GM18909 (cell line): ENCODE measurements around the gene DNPEP.
"Not testable (repeated sequence)": the region's sequence is repeated elsewhere in the genome, so short reads cannot be mapped to it uniquely, and the experiment has no call there.

ENCODE experiments used
- ATAC-seq: cut with Tn5 transposase; IDR thresholded peaks from one replicate; pipeline ENCODE4 v1.9.1; 2021; ENCODE audit warnings: mild to moderate bottlenecking; ENCODE audit not compliant: unreplicated experiment, poor library complexity

DNPEP gene

DNA sequence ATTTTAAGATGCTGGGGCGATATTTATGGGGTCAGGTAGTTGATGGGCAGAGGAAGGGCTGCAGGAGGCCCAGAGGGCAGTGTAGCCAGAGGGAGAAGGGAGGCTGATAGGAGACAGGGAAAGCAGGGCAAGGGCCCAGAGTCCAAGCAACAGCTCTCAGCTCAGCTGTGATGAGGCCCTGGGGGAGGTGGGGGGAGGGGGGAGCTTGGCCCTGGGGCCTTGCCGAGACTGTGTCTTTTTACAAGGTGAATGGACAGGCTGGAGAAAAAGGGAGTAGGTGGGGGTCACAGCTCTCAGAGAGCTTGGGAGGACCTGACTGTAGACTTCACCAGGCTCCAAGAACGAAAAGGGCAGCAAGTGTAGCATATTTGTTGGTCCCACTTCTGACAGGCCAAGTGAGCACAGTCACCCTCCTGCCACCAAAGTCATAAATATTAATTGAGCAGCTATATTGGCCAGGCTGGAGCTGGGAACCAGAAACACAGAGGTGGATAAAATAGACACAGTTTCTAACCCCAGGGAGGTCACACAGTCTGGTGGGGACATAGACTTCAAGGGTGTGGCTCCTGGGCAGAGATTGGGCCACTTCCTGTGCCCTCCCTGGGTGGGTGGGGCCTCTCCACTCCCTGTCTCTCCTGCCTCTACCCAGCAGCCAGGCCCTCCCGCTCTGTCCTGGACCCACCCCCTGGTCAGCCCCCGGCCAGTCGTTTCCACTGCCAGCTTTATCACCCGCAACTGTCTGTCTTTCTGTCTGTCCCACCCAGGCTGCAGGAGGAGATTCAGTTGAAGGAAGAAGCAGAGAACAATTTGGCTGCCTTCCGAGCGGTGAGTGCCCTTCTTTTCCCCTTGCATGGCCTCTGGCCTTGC is 31.9 kb upstream of the DNPEP start:
- no peak for ATAC-seq

DNA sequence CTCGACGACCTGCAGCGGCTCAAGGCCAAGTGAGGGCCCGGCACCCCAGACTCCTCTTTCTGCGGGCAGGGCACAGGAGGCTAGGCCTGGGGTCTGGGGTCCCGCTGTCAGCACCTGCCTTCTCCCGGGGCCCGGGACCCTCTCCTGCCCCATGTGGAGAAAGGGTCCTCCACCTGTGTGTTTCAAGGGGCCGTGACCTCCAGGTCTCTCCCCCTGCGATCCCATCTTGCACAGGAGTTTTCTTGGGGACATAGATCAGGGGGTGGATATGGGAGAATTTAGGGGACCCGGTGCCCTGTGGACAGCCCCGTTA is 31.3 kb upstream of the DNPEP start:
- ATAC-seq, result no peak

DNA sequence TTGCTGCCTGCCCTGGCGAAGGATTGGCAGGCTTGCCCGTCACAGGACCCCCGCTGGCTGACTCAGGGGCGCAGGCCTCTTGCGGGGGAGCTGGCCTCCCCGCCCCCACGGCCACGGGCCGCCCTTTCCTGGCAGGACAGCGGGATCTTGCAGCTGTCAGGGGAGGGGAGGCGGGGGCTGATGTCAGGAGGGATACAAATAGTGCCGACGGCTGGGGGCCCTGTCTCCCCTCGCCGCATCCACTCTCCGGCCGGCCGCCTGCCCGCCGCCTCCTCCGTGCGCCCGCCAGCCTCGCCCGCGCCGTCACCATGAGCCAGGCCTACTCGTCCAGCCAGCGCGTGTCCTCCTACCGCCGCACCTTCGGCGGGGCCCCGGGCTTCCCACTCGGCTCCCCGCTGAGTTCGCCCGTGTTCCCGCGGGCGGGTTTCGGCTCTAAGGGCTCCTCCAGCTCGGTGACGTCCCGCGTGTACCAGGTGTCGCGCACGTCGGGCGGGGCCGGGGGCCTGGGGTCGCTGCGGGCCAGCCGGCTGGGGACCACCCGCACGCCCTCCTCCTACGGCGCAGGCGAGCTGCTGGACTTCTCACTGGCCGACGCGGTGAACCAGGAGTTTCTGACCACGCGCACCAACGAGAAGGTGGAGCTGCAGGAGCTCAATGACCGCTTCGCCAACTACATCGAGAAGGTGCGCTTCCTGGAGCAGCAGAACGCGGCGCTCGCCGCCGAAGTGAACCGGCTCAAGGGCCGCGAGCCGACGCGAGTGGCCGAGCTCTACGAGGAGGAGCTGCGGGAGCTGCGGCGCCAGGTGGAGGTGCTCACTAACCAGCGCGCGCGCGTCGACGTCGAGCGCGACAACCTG is 30.7 kb upstream of the DNPEP start, which contains the start of gene DES:
DES (plus strand) TSS at position 223 of the 857 bp plus-strand sequence; CDS start at position 309, 86 bp downstream.
- no peak for ATAC-seq

DNA sequence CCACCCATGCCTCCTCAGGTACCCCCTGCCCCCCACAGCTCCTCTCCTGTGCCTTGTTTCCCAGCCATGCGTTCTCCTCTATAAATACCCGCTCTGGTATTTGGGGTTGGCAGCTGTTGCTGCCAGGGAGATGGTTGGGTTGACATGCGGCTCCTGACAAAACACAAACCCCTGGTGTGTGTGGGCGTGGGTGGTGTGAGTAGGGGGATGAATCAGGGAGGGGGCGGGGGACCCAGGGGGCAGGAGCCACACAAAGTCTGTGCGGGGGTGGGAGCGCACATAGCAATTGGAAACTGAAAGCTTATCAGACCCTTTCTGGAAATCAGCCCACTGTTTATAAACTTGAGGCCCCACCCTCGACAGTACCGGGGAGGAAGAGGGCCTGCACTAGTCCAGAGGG is 29.7 kb upstream of the DNPEP start:
- no peak for ATAC-seq

DNA sequence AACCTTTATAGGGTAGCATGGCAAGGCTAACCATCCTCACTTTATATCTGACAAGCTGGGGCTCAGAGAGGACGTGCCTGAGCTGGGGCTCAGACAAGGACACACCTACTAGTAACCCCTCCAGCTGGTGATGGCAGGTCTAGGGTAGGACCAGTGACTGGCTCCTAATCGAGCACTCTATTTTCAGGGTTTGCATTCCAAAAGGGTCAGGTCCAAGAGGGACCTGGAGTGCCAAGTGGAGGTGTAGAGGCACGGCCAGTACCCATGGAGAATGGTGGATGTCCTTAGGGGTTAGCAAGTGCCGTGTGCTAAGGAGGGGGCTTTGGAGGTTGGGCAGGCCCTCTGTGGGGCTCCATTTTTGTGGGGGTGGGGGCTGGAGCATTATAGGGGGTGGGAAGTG is 29.2 kb upstream of the DNPEP start:
- ATAC-seq, result no peak

DNA sequence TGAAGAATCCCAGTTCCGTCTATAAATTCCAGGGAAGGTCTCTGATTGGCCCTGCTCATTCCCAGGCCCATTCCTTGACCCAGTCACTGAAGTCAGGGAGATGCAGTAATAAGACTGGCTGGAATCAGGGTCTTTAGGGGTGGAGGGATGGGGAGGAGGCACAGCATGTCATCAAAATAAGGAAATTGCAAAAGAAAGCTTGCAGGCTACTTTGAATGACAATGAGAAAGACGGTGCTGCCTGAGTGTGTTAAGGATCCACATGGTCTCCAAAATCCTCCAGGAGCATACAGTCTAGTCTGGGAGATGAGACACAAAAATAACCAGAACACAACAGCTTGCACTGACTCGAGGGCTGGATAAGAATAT is 28.5 kb upstream of the DNPEP start:
- no peak for ATAC-seq

DNA sequence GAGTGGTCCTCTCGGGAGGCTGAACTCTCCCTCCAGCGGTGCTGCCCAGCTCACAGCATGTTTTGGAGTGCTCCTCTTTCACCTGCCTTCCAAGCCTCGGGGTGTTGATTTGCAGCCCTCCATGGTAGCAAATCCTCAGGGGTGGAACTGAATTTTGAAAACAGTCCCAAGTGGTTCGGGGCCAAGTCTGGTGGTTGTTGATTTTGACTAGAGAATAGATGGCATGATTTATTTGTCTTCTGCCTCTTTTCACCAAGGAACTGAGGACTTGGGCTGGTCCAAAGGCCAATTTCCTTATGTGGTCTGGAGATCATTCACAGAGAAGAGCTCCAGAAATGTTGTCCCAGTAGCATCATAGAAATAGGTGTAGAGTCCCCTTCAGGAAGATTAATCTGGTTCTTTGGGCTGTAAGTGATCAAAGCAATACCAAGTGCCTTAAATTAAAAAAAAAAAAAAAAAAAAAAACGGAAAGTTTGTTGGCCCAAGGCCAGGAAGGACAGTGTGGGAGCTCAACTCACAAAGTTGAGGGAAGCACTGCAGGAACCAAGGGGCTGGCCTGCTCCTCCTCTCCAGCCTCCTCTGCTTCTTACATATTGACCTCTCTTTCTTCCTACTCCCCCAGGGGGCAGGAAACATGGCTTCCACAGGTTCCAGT is 28.0 kb upstream of the DNPEP start:
- no peak for ATAC-seq

DNA sequence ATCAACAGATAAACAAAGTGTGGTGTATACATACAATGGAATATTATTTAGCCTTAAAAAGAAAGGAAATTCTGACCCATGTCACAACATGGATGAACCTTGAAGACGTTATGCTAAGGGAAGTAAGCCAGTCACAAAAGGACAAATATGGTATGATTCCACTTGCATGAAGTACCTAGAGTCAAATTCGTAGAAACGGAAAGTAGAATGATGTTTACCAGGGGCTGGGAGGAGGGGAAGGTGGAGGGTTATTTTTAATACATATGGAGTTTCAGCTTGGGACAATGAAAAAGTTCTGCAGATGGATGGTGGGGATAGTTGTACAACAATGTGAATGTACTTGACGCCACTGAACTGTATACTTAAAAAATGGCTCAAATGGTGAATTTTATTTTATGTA is 27.1 kb upstream of the DNPEP start:
- ATAC-seq, result no peak

DNA sequence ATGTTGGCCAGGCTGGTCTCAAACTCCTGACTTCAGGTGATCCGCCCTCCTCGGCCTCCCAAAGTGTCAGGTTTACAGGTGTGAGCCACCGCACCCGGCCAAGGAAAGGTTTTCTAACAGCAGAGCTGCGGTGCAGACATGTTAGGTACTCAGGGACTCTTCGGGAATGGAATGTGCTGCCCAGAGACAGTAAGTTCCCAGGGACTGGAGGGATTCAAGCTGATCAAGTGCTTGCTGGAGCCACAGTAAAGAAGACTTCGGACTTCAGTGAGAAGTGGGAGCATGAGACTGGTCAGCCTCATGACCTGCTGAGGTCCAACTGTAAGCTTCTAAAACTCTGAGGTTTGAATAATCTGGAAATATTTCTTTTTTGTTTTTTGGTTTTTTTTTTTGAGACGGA is 22.7 kb upstream of the DNPEP start:
- no peak for ATAC-seq

DNA sequence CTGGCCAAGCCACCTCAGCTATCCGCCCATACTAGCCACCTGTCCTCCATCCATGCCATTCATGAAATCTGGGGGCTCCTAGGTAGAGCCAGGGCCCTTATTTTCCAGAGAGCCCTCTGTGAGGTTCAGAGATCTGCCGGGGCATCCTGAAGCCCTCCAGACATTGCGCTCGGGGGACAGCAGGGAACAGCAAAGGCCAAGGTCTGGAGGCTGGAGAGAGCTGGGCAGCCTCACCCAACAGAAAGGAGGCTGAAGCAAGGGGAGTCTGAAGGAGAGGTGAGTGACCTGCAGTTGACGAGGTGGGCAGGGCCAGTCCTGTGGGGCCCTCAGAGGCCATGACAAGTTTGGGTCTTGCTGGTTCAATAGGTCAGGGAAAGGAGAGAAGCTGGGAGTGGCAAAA is 21.9 kb upstream of the DNPEP start:
- no peak for ATAC-seq

DNA sequence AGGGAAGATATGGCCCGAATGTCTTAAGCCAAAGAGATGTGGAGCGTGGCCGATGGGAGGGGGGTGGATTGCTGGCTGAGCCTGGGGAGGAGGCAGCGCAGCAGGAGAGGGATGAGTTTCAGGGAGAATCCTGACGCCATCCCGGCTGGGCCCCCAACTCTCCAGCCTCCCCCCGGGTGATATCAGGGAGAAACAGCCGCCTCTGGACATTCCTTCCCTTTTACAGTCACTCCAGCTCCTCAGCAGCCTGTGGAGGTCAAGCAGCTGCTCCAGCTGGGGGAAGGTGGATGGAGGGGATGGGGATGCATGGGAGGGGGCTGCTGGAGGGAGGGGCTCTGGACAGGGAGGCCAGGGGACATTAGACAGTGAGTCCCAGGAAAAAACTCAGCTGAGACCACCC is 20.9 kb upstream of the DNPEP start:
- ATAC-seq, result no peak

DNA sequence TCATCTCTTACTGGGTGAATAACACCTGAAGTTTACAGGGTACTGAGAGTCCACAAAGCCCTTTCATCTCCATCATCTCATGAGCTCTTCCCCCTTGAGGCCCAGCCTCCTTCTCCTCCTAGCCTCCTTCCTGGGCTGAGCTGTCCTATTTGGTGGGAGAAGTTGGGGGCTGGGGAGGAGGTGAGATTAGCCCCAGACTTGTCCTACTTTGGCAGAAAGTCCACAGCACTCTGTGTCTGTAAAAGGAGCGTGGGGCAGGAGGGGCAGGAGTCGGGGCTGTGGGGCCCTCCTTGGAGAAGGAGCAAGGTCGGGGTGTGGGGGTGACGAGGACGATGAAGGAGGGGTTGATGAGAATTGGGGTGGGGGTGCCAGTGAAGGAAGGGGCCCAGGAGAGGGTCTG is 20.5 kb upstream of the DNPEP start:
- ATAC-seq, result no peak

DNA sequence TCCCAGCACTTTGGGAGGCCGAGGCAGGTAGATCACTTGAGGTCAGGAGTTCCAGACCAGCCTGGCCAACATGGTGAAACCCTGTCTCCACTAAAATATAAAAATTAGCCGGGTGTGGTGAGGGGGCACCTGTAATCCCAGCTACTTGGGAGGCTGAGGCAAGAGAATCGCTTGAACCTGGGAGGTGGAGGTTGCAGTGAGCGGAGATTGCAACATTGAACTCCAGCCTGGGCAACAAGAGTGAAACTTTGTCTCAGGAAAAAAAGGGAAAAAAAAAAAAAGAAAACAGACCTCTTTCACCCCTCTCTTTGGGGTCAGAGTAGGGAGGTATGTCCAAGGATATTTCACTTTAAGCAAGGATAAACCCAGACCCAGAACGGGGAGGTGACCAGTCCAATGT is 19.6 kb upstream of the DNPEP start:
- ATAC-seq, result not testable (repeated sequence)

DNA sequence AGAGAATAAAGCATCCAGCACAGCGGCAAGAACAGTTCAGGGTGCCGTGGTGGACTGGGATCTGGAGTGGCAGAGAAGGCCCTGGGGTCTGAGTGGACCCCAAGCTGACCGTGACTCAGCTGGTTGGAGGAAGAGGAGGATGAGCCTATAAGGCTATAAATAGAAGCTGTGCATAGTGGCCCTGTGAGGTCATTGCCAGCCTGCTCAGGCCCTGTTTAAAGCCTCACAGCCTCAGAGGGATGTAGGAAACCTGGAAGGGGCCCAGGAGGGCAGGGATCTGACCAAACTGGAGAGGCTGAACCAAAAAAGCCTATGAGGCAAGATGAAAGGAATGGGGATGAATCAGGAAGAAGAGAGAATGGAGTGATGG is 19.1 kb upstream of the DNPEP start:
- ATAC-seq, result no peak

DNA sequence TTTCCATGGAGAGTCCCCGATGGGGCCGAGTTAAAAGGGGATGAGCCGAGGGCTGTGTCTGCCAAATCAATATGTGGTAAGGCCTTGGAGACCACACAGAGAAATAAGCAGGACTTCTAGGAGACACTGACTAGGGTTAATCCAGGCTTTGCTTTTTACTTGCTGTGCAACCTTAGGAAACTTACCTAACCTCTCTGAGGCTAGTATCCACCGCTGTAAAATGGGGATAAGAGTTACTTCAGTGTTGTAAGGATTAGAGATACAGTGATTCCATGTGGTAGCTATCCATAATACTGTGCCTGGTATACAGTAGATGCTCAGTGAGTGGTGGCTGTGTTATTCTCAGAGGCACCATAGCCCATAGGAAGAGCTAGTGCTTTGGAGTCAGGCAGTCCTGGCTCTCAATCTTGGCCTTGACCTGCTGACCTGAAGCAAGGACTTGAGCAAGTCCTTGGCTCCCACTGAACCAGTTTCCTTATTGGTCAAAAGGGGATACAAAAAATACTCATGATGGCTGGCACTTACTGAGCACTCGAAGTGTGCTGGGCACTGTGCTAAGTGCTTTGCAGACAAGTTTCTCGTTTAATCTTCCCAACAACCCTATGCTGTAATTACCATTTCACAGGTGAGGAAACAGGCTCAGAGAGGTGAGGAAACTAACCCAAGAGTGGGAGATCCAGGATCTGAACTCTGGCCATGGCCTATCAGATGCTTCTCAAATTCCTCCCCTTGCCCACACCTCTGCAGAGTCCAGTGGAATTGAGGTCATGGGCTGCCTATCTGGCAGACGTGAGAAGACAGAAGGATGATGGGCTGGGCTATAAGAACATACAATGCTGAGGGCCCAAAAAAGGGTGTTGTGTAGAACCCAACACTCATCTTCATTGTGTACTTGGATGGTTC is 18.5 kb upstream of the DNPEP start:
- ATAC-seq, result no peak

DNA sequence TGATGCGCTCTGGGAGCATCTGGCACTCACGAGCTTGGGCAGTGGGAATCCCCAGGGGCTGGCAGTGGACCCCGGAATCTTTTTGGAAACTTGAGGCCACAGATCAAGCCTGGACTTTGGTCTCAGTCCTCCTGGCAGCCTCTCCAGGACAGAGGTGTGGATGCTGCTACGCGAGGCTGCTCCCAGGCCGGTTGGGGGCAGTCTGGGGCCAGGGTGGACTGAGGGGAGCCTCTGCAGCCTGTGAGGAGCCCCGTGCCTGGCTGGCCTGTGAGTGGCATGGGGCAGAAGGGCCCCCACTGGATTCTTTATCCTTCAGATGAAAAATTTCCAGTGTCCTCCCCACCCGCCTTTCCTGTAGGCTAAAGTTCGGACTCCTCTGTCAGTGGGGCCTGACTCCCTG is 17.7 kb upstream of the DNPEP start:
- no peak for ATAC-seq

DNA sequence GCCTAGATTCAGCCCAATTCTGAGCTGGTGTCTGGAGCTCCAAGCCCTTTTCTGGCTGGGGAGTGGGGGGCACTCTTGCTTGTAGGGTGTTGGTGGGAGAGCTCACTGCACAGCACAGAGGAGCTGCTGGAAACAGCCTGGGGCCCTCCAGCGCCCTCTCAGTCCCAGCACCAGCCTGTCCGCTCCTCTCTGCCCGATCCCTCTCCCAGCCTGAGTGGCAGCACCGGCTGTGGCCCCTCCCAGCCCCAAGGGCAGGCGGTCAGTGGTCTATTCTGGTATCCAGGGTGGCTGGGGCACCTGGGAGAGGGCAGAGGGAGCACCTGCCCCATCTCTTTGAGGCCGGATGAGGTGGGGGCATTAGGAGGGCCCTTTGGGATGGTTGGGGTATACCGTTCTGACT is 17.2 kb upstream of the DNPEP start:
- no peak for ATAC-seq

DNA sequence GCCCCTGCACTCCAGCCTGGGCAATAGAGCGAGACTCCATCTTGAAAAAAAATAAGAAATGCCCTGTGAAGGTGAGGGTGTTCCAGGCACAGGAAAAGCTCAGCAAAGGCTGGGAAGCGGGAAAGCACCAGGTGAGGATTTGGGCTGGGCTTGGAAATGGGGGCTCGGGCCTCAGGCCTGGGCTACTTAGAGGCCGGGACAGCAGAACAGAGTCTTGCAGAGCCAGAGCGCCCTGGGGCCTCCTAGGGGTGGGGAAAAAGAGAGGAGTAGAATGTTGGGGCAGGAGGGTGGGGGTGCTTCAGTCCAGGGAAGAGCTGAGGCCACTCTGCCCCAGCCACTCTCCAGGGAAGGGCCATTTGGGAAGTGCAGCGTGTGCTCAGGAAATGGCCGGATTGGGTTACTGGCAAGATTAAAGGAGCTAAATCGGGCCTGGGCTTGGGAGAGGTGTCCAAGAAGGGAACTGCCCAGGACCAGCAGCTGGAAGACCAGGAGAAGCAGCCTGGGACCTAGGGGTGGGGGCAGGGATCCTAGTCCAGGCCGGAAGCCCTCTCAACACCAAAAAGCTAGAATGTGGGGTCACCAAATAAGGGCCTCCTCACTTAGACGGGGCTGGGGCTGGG is 16.7 kb upstream of the DNPEP start:
- no peak for ATAC-seq

DNA sequence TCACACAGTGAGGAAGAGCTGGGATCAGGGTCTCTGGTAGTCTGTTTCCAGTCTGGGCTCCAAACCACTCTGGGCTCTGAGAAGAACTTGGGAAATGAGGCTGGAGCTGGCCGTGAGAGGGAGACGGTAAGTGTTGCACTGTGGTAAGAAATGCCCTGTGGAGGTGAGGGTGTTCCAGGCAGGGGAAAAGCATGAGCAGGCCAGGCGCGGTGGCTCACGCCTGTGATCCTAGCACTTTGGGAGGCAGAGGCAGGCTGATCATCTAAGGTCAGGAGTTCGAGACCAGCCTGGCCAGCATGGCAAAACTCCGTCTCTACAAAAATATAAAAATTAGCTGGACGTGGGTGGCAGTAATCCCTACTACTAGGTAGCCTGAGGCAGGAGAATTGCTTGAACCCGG is 16.1 kb upstream of the DNPEP start:
- ATAC-seq, result no peak
